Ishikawa (cell line): ENCODE data around the gene CLCN4.

ENCODE experiments used
- CEBPB ChIP-seq: IDR thresholded peaks from 2 replicates; pipeline ENCODE4 v1.6.1; 2012
- CREB1 ChIP-seq: IDR thresholded peaks from 2 replicates; pipeline ENCODE4 v1.6.1; 2012; ENCODE audit warnings: low read depth
- EGR1 ChIP-seq: IDR thresholded peaks from 2 replicates; pipeline ENCODE4 v1.6.1; 2012
- EP300 ChIP-seq: IDR thresholded peaks from 2 replicates; pipeline ENCODE4 v1.6.1; 2012; ENCODE audit warnings: borderline replicate concordance
- FOXM1 ChIP-seq: IDR thresholded peaks from 2 replicates; pipeline ENCODE4 v1.6.1; 2012; ENCODE audit warnings: low read depth, borderline replicate concordance
- NFIC ChIP-seq: IDR thresholded peaks from 2 replicates; pipeline ENCODE4 v1.6.1; 2012
- RAD21 ChIP-seq: IDR thresholded peaks from 2 replicates; pipeline ENCODE4 v1.6.1; 2012; ENCODE audit warnings: low read depth
- REST ChIP-seq: IDR thresholded peaks from 2 replicates; pipeline ENCODE4 v1.6.1; 2012; ENCODE audit warnings: low read depth, mild to moderate bottlenecking
- TAF1 ChIP-seq: IDR thresholded peaks from 2 replicates; pipeline ENCODE4 v1.6.1; 2012; ENCODE audit warnings: low read depth, mild to moderate bottlenecking
- TCF12 ChIP-seq: IDR thresholded peaks from 2 replicates; pipeline ENCODE4 v1.6.1; 2012; ENCODE audit warnings: low read depth
- TEAD4 ChIP-seq: IDR thresholded peaks from 2 replicates; pipeline ENCODE4 v1.6.1; 2012
- YY1 ChIP-seq: IDR thresholded peaks from 2 replicates; pipeline ENCODE4 v1.6.1; 2012; ENCODE audit warnings: low read depth
- ZBTB7A ChIP-seq: IDR thresholded peaks from 2 replicates; pipeline ENCODE4 v1.6.1; 2012; ENCODE audit warnings: low read depth
- TF ChIP-seq, protein P1 (sequence below): IDR thresholded peaks from 2 replicates; pipeline ENCODE4 v1.6.1; 2012
- TF ChIP-seq, protein P2 (sequence below): IDR thresholded peaks from 2 replicates; pipeline ENCODE4 v1.6.1; 2012

Gene CLCN4

DNA sequence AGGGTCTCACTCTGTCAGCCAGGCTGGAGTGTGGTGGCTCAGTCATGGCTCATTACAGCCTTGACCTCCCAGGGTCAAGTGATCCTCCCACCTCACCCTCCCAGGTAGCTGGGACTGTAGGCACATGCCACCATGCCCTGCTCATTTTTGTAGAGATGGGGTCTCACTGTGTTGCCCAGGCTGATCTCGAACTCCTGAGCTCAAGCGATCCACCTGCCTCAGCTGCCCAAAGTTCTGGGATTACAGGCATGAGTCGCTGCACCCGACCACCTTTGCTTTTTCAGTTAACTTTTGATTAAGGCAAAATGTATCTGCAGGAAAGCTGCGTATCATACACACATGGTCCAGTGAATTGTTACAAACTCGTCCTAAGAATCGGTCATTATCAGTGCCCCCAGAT, 16.5 kb upstream of the CLCN4 start:
- TF ChIP-seq EGR1, result no peak
- TF ChIP-seq CREB1, result no peak
- no peak for TF ChIP-seq RAD21
- TF ChIP-seq CEBPB, result no peak
- TF ChIP-seq, protein P1, sequence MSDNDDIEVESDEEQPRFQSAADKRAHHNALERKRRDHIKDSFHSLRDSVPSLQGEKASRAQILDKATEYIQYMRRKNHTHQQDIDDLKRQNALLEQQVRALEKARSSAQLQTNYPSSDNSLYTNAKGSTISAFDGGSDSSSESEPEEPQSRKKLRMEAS, result no peak
- TF ChIP-seq NFIC, result no peak
- TF ChIP-seq TCF12, result no peak
- TF ChIP-seq, protein P2, sequence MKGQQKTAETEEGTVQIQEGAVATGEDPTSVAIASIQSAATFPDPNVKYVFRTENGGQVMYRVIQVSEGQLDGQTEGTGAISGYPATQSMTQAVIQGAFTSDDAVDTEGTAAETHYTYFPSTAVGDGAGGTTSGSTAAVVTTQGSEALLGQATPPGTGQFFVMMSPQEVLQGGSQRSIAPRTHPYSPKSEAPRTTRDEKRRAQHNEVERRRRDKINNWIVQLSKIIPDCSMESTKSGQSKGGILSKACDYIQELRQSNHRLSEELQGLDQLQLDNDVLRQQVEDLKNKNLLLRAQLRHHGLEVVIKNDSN, result no peak
- no peak for TF ChIP-seq FOXM1
- no peak for TF ChIP-seq REST
- no peak for TF ChIP-seq YY1
- TF ChIP-seq TAF1, result no peak
- TF ChIP-seq EP300, result no peak
- no peak for TF ChIP-seq TEAD4
- no peak for TF ChIP-seq ZBTB7A

GRCh38 chrX:10142041-10142599, 14.7 kb upstream of the CLCN4 start:
- TF ChIP-seq, protein P2, result no peak

GRCh38 chrX:10143071-10143983, 13.4 kb upstream of the CLCN4 start:
- TF ChIP-seq CREB1 (no peak), RAD21 (no peak), TAF1 (no peak), EP300 (no peak), NFIC (no peak), REST (no peak), FOXM1 (no peak), EGR1 (no peak), TEAD4 (no peak), ZBTB7A (no peak), YY1 (no peak), TCF12 (no peak), CEBPB (no peak)
- TF ChIP-seq, protein P2, result no peak
- TF ChIP-seq, protein P1, result no peak

GRCh38 chrX:10146346-10146745, 10.4 kb upstream of the CLCN4 start:
- TF ChIP-seq EP300 (no peak), RAD21 (no peak), TEAD4 (no peak), CEBPB (no peak), FOXM1 (no peak), TAF1 (no peak), EGR1 (no peak), NFIC (no peak)
- TF ChIP-seq, protein P2, result no peak
- TF ChIP-seq, protein P1, result no peak

GRCh38 chrX:10152086-10152485, 4.7 kb upstream of the CLCN4 start:
- no peak for TF ChIP-seq TEAD4
- TF ChIP-seq EGR1, result no peak
